Hematopoietic multipotent progenitor cell (in vitro differentiated cells): ENCODE results near the gene TMBIM6. TPM values are rescaled to one million over a fixed set of nuclear protein-coding genes. Genes with fewer than 3 reads are reported as not detected.

ENCODE experiments used
- DNase-seq, 3 donors: peaks; one replicate each; pipeline ENCODE4 v3.0.0-alpha.2; 2011 to 2015; ENCODE audit warnings: low read depth in 2 of 3, low spot score in 2 of 3
- total RNA-seq: library from RNA; depleted of rRNA; stranded (reverse); fragments of >200 nt; gene quantifications from one replicate; pipeline ENCODE4 v1.2.3, GENCODE V29; 2012

TMBIM6 gene
- total RNA-seq, 1 donor: 230 TPM

- DNase-seq: no peak
These were observed 53.7 kb downstream of the TMBIM6 start for GRCh38 chr12:49794811-49795653.

GRCh38 chr12:49795654-49796105 lies 54.3 kb downstream of the TMBIM6 start:
- no peak for DNase-seq

DNA sequence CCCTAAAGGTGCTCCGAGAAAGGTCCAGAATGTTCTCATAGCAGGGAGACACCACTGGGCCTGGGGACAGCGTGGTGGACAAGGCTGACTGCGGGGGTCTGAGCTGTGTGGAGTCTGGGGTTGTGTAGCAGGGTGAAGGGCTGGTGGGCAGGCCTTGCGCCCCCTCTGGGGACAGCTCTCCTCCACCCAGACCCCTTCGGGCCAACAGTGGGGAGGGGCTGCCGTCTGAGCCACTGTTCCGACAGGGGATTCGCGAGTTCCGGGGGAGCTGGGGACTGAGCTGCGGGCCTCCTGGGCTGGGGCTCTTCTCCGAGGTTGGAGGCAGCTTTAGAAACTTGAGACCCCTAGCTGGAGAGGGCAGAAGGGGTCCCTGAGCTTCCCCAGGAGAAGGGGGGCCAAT lies 54.8 kb downstream of the TMBIM6 start:
- no peak for DNase-seq

- DNase-seq: no peak
These were observed 55.5 kb downstream of the TMBIM6 start for GRCh38 chr12:49796606-49797448.

DNA sequence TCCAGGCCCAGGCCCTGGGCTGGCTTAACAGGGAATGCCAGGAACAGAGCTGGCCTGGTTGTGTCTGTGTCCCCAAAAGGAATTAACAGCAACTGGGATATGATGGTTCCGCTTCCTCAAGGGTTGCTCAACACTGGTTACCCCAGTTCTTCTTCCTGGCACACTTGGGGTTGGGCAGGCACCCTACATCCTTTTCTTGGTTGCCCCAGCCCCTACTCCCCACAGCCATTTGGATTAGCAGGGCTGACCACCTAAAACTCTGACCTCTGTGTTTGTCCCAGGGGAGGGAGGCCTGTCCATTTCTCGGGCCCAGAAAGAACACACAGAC lies 56.1 kb downstream of the TMBIM6 start:
- no peak for DNase-seq

DNA sequence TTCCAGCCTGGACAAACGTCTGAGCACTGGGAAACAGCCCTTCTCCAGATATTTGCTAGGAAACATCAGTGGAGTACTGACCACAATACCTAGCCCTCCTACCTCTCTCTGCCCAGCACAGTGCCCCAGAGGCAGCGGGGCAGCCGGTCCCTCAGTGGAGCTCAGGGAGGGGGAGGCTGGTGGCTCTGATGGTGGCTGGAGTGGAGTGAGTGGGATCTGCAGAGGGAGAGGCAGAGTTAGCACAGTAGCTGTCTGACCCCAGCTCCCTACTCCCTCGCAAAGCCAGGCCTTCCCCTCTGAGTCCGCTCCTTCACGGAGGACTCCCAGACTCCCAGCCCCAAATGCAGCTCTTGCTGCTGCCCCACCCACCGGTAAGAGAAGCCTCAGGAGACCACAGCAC lies 56.9 kb downstream of the TMBIM6 start:
- DNase-seq: no peak

DNA sequence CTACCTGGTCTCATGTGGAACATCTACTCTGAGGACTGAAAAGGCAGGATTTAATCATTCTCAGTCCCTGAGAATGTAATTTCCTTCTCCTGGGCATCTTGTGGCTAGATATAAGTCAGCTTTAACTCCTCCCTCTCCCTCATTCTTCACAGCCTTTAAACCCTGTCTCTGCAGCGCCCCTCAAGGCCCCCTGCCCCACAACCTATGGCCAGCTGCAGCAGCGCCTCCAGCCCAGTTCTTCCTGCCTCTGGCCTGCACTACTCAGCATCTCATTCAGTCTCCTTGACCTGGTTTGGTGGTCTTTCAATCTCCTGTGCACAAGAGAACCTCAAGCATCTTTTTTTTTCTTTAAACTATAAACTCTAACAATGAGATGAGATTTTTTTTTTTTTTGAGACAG lies 57.6 kb downstream of the TMBIM6 start:
- no peak for DNase-seq

GRCh38 chr12:49800421-49801140 lies 59.2 kb downstream of the TMBIM6 start:
- no peak for DNase-seq

- DNase-seq: no peak
These were observed 60.0 kb downstream of the TMBIM6 start for GRCh38 chr12:49801141-49802063.

DNA sequence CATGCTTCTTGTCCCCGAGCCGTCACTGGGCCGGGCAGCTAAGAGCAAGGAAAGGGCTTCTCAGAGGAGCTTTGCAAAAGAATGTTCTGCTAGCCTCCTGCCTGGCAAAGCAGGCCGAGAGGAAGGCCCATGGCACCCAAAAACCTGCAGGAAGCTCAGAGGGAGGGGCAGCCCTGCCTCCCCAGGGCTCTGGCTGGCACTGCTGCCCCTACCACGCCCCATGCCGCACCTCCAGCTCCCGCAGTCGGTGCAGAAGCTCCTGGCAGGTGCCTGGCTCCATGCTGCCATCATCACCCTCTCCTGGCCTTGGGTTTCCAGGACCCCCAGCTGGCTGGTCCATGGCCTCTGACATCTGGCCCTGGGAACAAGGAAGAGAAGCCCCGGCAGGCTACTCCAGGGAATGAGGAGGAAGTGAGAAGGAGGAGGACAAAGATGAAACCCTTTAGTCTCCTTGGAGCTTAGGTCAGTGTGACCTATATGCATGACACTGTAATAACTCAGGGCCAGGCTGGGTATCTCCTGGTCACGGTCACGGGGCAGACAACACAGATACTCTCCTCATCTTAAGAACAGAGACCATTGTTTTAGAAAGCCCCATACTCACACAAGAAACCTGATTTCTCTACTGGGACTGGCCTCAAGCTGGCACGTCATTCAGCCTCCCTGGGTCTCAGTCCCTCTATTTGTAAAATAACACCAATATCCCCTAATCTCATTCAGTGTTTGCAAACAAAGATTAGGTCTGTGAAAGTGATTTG lies 62.5 kb downstream of the TMBIM6 start:
- DNase-seq: no peak

DNA sequence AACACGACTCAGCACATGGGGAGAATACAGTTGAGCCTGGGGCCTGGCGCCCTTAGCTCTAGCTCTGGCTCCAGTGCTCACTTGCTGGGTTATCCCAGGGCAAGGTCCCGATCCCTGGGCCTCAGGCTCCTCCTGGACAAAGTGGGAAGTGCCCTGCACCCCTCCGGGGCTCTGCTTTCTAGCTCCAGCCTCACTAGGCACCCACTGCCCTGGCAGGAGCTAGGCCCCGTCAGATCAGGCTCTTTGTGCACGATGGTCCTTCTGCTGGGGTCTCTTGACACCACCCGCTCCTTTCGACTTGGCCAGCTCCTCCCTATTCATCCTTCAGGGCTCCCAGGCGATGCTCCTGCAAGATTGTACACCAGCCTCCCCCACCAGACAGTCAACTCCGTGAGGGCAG lies 63.5 kb downstream of the TMBIM6 start:
- DNase-seq: no peak

DNA sequence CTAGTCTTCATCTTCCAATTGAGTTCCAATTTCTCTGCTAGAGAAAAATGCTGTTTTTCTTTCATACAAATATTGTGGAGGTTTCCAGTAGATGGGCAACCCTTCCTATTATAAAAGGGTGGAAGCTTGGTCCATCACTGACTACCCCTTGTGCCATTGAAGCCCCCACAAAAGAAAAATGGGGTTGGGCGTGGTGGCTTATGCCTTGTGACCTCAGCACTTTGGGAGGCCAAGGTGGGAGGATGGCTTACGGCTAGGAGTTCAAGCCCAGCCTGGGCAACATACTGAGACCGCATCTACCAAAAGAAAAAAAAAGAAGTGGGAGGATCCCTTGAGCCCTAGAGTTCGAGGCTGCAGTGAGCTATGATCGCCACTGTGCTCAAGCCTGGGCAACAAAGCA lies 64.1 kb downstream of the TMBIM6 start:
- DNase-seq: no peak

DNA sequence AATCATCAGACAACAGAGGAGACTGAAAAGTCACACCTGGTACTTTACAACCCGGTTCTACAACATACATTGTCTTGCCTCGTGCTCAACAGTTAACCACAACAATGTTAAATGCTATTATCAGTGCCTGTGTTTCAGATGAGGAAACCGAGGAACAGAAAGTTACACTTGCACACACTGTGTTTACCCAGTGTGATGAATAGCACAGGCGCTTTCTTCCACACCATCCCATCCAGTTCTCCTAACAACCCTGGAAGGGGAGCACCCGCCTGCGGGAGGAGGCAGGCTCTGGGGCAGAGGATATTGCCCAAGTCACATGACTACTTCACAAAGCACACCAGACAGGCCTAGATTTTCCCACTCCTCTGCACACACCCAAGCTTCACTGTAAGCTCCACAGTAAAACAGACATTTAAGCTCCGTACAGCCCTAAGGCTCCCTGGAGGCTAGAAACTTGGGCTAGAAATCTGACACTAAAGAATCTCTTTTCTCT lies 65.0 kb downstream of the TMBIM6 start:
- DNase-seq: no peak

DNA sequence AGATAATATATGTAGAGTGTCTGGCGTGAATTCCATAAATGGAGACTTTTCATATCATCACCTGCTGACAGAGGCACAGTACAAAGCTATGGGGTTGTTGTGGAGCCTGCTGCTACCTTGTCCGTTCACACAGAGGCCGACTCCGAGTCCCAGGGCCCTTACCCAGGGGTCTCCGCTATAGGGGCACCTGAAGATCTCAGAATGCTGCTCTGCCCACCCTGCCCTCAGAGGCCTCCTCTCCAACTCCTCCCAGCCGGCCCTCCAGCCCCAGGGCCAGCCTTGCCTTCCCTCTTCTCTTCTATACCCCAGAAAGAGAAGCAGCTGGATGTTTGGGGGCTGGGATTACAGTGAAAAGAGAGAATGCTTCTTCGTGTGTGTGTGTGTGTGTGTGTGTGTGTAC lies 65.5 kb downstream of the TMBIM6 start:
- no peak for DNase-seq

DNA sequence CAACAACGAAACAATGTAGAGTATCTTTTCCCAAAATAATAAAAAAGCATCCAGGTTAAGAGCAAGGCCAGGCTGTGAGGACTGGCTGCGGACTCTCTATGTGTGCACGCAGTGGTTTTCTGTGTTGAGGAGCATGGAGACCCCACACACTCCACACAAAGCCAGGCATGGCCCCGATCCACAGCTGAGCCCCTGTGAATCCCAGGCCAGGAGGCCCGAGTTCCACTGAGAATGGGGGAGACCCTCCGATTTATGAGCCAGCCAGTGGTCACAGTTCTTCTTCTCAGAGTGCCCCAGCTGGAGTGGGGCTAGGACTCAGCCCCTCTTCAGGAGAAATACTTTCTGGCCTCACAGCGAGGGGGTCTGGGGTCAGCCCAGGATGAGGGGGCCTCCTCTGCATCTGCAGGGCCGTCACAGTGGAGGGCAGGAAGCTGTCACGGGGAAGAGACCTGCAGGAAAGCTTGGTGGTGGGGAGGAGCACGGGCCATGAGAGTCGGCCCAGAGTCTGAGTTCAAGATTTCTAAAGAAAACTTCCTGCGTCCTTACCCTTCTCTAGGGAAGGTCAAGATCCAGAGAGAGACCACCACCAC lies 66.7 kb downstream of the TMBIM6 start:
- DNase-seq: no peak

DNA sequence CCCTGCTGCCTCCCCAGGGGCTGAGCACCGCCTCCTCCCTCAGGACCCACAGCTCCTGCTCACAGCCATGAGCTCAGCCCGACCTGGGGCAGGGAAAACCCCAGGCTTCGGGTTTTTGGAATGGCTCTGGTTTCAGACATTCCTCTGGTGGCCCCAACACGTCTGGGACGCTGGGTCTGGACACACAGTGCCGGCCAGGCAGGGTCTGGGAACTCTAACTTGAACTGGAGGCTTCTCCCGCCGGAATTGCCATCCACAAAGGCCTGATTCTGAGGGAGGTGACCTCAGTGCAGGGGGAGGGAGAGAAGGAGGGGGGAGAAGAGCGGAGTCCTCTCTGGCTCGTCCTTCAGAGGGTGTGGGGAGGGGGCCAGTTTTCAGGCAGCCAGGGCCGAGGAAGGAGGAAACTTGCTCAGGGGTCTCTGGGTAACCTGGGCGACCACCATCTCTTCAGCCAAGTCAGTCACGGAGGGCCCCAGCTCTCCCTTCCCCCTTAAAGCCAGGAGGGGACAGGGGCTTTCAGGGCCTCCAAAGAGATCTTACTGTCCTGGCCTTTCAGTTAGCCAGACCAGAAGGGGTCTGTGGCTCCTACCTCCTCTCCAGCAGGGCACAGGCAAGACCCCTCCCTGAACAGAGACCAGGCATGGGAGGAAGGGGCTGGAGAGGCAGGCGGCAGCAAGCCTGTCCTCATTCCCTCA lies 67.5 kb downstream of the TMBIM6 start:
- no peak for DNase-seq

GRCh38 chr12:49809381-49809905 lies 68.1 kb downstream of the TMBIM6 start:
- DNase-seq: no peak

- DNase-seq: no peak
These were observed 68.6 kb downstream of the TMBIM6 start for GRCh38 chr12:49809906-49810389.
